HepG2 (cell line): ENCODE results near the gene PTAFR. TPM values are rescaled to one million over a fixed set of nuclear protein-coding genes. Genes with fewer than 3 reads are reported as not detected.

Experiments used
- ATAC-seq: fragments of 200-7000 bp; cut with Tn5 transposase; 3 replicates; pipeline ENCODE4 v1.9.1; 2020; ENCODE audit warnings: mild to moderate bottlenecking, moderate library complexity
- BruUV-seq: library from RNA; stranded (reverse); fragments of 400-500 nt; replicated peaks from 2 replicates; lab custom pipeline; 2021; lab: Mats Ljungman, UMichigan
- CTCF ChIA-PET: fragments of 300-600 bp; formaldehyde crosslinking; extraction: SDS; loops from one replicate; lab custom pipeline; 2021; ENCODE audit warnings: low total read pairs, inconsistent platforms, low intra/inter-chr PET ratio; lab: Yijun Ruan, JAX
- POLR2A ChIA-PET: fragments of 350-600 bp; sonication (Branson Sonifier 250); formaldehyde crosslinking; loops from one replicate; lab custom pipeline; 2020; ENCODE audit warnings: antibody characterized with exemption, inconsistent platforms; lab: Yijun Ruan, JAX
- DNase-seq: peaks from one replicate; pipeline ENCODE4 v3.0.0-alpha.2; 2015; ENCODE audit warnings: low spot score
- FAIRE-seq: peaks from 3 replicates; lab custom pipeline; 2011; peaks lifted over from hg19 to GRCh38; lab: Jason Lieb, UNC
- H2AFZ ChIP-seq: one replicate; pipeline ENCODE4 v1.6.1; 2011; ENCODE audit warnings: low read length, inconsistent platforms
- H3K27ac ChIP-seq: fragments of 300-600 bp; 3 replicates; pipeline ENCODE4 v1.8.0; 2011; ENCODE audit warnings: mixed run types, mild to moderate bottlenecking, mixed read lengths, low read length, inconsistent platforms; ENCODE audit not compliant: insufficient read depth; ENCODE audit errors: extremely low read length
- H3K27me3 ChIP-seq, 2 experiments: fragments of 200-600 bp in 1 of 2; 2 replicates in 1 of 2; 3 replicates in 1 of 2; pipeline versions ENCODE4 v1.6.0 to v1.8.0; 2011; ENCODE audit warnings: low read length in 2 of 2, mild to moderate bottlenecking in 2 of 2, moderate library complexity in 2 of 2, inconsistent platforms in 1 of 2; ENCODE audit not compliant: insufficient read depth in 2 of 2, control insufficient read depth in 1 of 2
- H3K36me3 ChIP-seq, 2 experiments: fragments of 200-600 bp in 1 of 2; replicated peaks in 1 of 2; 2 replicates in 1 of 2; 3 replicates in 1 of 2; pipeline versions ENCODE4 v1.5.1 to v1.8.0; 2011; ENCODE audit warnings: low read length in 2 of 2, inconsistent platforms in 1 of 2; ENCODE audit not compliant: insufficient read depth in 2 of 2, control insufficient read depth in 1 of 2
- H3K4me1 ChIP-seq: 2 replicates; pipeline ENCODE4 v1.5.1; 2012; ENCODE audit warnings: low read length, inconsistent platforms; ENCODE audit not compliant: insufficient read depth
- H3K4me2 ChIP-seq: 2 replicates; pipeline ENCODE4 v1.6.0; 2011; ENCODE audit warnings: low read depth, low read length, inconsistent platforms
- H3K4me3 ChIP-seq, 3 experiments: fragments of 200-600 bp in 1 of 3; sonication (generic), shearing (Covaris generic) in 1 of 3; replicated peaks in 1 of 3; 2 replicates each; pipeline ENCODE4 v1.5.1; 2011 to 2016; ENCODE audit warnings: low read length in 3 of 3, inconsistent platforms in 2 of 3, low read depth in 2 of 3, mild to moderate bottlenecking in 2 of 3, control low read depth in 1 of 3, mixed read lengths in 1 of 3; ENCODE audit not compliant: insufficient read depth in 1 of 3
- H3K79me2 ChIP-seq: one replicate; pipeline ENCODE4 v1.6.1; 2011; ENCODE audit warnings: low read length, inconsistent platforms; ENCODE audit not compliant: insufficient read depth
- H3K9ac ChIP-seq: 2 replicates; pipeline ENCODE4 v1.6.0; 2011; ENCODE audit warnings: mild to moderate bottlenecking, low read depth, low read length, inconsistent platforms; ENCODE audit not compliant: insufficient read depth
- H3K9me3 ChIP-seq: 2 replicates; pipeline ENCODE4 v1.5.1; 2012; ENCODE audit warnings: mild to moderate bottlenecking, low read length
- H4K20me1 ChIP-seq: 2 replicates; pipeline ENCODE4 v1.6.0; 2011; ENCODE audit warnings: inconsistent platforms, mild to moderate bottlenecking, low read length, moderate library complexity; ENCODE audit not compliant: insufficient read depth
- AHR ChIP-seq: IDR thresholded peaks from 2 replicates; pipeline ENCODE4 v1.6.1; 2018; ENCODE audit warnings: missing genetic modification reagents, missing compliant biosample characterization
- FOXO1 ChIP-seq: sonication (generic); formaldehyde crosslinking; IDR thresholded peaks from 2 replicates; pipeline ENCODE4 v1.4.0; 2020; ENCODE audit warnings: missing genetic modification reagents
- GLI4 ChIP-seq: sonication (generic); formaldehyde crosslinking; IDR thresholded peaks from 2 replicates; pipeline ENCODE4 v1.5.1; 2020; ENCODE audit warnings: missing genetic modification reagents, mild to moderate bottlenecking, moderate library complexity, borderline replicate concordance
- HOXA5 ChIP-seq: sonication (generic); formaldehyde crosslinking; IDR thresholded peaks from 2 replicates; pipeline ENCODE4 v1.4.0; 2020; ENCODE audit warnings: missing genetic modification reagents
- MXD4 ChIP-seq: IDR thresholded peaks from 2 replicates; pipeline ENCODE4 v1.6.1; 2016; ENCODE audit warnings: mild to moderate bottlenecking, missing biosample characterization, missing genetic modification reagents
- POLR2A ChIP-seq, 2 experiments: IDR thresholded peaks; 2 replicates each; pipeline ENCODE4 v1.6.1; 2011; ENCODE audit warnings: low read depth in 2 of 2, low read length in 2 of 2, mild to moderate bottlenecking in 1 of 2, moderate library complexity in 1 of 2; ENCODE audit not compliant: insufficient read depth in 1 of 2
- POLR2AphosphoS2 ChIP-seq: IDR thresholded peaks from 2 replicates; pipeline ENCODE4 v1.6.1; 2011; ENCODE audit warnings: low read depth, low read length, improper control_type of control experiment
- SAFB2 ChIP-seq: sonication (generic); formaldehyde crosslinking; IDR thresholded peaks from 2 replicates; pipeline ENCODE4 v1.5.1; 2020; ENCODE audit warnings: missing genetic modification reagents, low read depth, mild to moderate bottlenecking, borderline replicate concordance
- ZGPAT ChIP-seq: IDR thresholded peaks from 2 replicates; pipeline ENCODE4 v1.6.1; 2016; ENCODE audit warnings: mild to moderate bottlenecking
- ZMYM3 ChIP-seq: sonication (generic); formaldehyde crosslinking; IDR thresholded peaks from 2 replicates; pipeline ENCODE4 v1.5.1; 2020; ENCODE audit warnings: mild to moderate bottlenecking, missing genetic modification reagents
- ZNF354B ChIP-seq: sonication (generic); formaldehyde crosslinking; IDR thresholded peaks from 2 replicates; pipeline ENCODE4 v1.8.0; 2022; ENCODE audit warnings: mild to moderate bottlenecking, missing genetic modification reagents
- ZNF451 ChIP-seq: sonication (generic); formaldehyde crosslinking; IDR thresholded peaks from 2 replicates; pipeline ENCODE4 v1.5.0; 2020; ENCODE audit warnings: mild to moderate bottlenecking, missing genetic modification reagents
- ZNF484 ChIP-seq: sonication (generic); formaldehyde crosslinking; IDR thresholded peaks from 2 replicates; pipeline ENCODE4 v1.5.1; 2020; ENCODE audit warnings: mild to moderate bottlenecking, low read depth, missing genetic modification reagents, borderline replicate concordance
- ZNF607 ChIP-seq: sonication (generic); formaldehyde crosslinking; IDR thresholded peaks from 2 replicates; pipeline ENCODE4 v1.5.1; 2020; ENCODE audit warnings: missing genetic modification reagents, mild to moderate bottlenecking, borderline replicate concordance
- ZNF724P ChIP-seq: sonication (generic); formaldehyde crosslinking; IDR thresholded peaks from 2 replicates; pipeline ENCODE4 v1.8.0; 2022; ENCODE audit warnings: missing genetic modification reagents, borderline replicate concordance
- ZNF747 ChIP-seq: sonication (generic); formaldehyde crosslinking; IDR thresholded peaks from 2 replicates; pipeline ENCODE4 v1.8.1; 2023; ENCODE audit warnings: missing genetic modification reagents, mild to moderate bottlenecking, borderline replicate concordance
- ZNF766 ChIP-seq: sonication (generic); formaldehyde crosslinking; IDR thresholded peaks from 2 replicates; pipeline ENCODE4 v1.5.0; 2020; ENCODE audit warnings: missing genetic modification reagents, borderline replicate concordance
- WGBS: methylation state at CpG from one replicate; pipeline ENCODE4 v1.1.6; 2017; ENCODE audit warnings: low lambda C conversion rate; 5-methylcytosine and 5-hydroxymethylcytosine counted together
- in situ Hi-C: cut with HindIII; loops from 2 replicates; pipeline ENCODE4 v1.10.0; 2017; ENCODE audit warnings: low pct_unique_long_range_greater_than_20kb; ENCODE audit not compliant: extremely low pct_ligation_motif_present
- intact Hi-C: fragments of 100-400 bp; cut with micrococcal nuclease; formaldehyde crosslinking; loops from one replicate; pipeline ENCODE4 v1.10.0; 2022; ENCODE audit not compliant: unreplicated experiment
- polyA plus RNA-seq, 8 experiments: library from polyadenylated mRNA; depleted of rRNA in 3 of 8; stranded (reverse) in 7 of 8; unstranded in 1 of 8; fragments of >200 nt; fragmentation: Illumina TruSeq in 4 of 8; extraction: Trizol in 4 of 8; gene quantifications; 2 replicates each; pipeline versions ENCODE4 v1.2.1 to v1.2.3, GENCODE V29; 2011 to 2016; ENCODE audit warnings: low read depth in 4 of 8, missing spikeins in 1 of 8, mixed read lengths in 1 of 8; ENCODE audit not compliant: insufficient read depth in 1 of 8
- total RNA-seq, 5 experiments: library from RNA; depleted of rRNA; stranded (reverse); fragments of >200 nt; fragmentation: Illumina TruSeq; extraction: Trizol; gene quantifications; 2 replicates each; pipeline ENCODE4 v1.2.3, GENCODE V29; 2016; ENCODE audit warnings: low read depth in 1 of 5

The PTAFR gene
- total and polyA plus RNA-seq, 2 of the 13 experiments (the other 11 are each of a cell fraction or from before 2014, with no cell fraction given) = 0.27 to 24.0 TPM

- Histone ChIP-seq H3K9ac (no peak overlapping the region), H3K4me3 (no peak overlapping the region), H4K20me1 (no peaks in the 10 kb centered on the region), H3K27me3 (no peaks in the 10 kb centered on the region), H3K4me2 (no peak overlapping the region), H3K4me1 (peaks cover 30% of the 10 kb centered on the region), H3K9me3 (no peaks in the 10 kb centered on the region), H2AFZ (no peak overlapping the region), H3K27ac (no peak overlapping the region), H3K36me3 (peaks cover 12 to 20% of the 10 kb centered on the region in 2 experiments), H3K79me2 (no peaks in the 10 kb centered on the region)
- TF ChIP-seq ZNF747 = no peak
- no peak for TF ChIP-seq ZNF607
- no peak for TF ChIP-seq ZMYM3 (CRISPR knock-in tag)
- TF ChIP-seq ZNF766 (CRISPR knock-in tag) = no peak
- no peak for TF ChIP-seq AHR (CRISPR knock-in tag)
- TF ChIP-seq ZGPAT (CRISPR knock-in tag) = no peak
- no peak for TF ChIP-seq MXD4
- no peak for TF ChIP-seq POLR2A (IDR thresholded peaks at IDR 0.05; ENCODE audit: insufficient read depth in 1 of 2, low read depth in 2 of 2, low read length in 2 of 2)
- TF ChIP-seq ZNF484 (CRISPR knock-in tag) = no peak
- TF ChIP-seq ZNF354B (CRISPR knock-in tag) = no peak
- no peak for TF ChIP-seq GLI4 (CRISPR knock-in tag)
- no peak for TF ChIP-seq HOXA5 (CRISPR knock-in tag)
- no peak for TF ChIP-seq SAFB2 (CRISPR knock-in tag)
- TF ChIP-seq FOXO1 (CRISPR knock-in tag) = no peak
- TF ChIP-seq ZNF451 (CRISPR knock-in tag) = no peak
- TF ChIP-seq POLR2AphosphoS2 = no peak
- TF ChIP-seq ZNF724P = no peak
- BruUV-seq = no TSS peak
- in situ Hi-C loops (no loop called here), intact Hi-C loops (no loop called here)
- no peak for DNase-seq
- ChIA-PET CTCF (no interaction called here), POLR2A (no interaction called here)
- 90% methylated on average over 1 of the region's 1 CpG for WGBS
- no peak for FAIRE-seq
- ATAC-seq = no peak
These were observed 19.3 kb upstream of the PTAFR start for GRCh38 chr1:28195780-28196179.
